ENCODE results near the gene LPCAT3. TPM values are rescaled to one million over a fixed set of nuclear protein-coding genes. Genes with fewer than 3 reads are reported as not detected.

Gene LPCAT3
- total RNA-seq, 1 experiment from 2014 or later, result 54.3 TPM

DNA sequence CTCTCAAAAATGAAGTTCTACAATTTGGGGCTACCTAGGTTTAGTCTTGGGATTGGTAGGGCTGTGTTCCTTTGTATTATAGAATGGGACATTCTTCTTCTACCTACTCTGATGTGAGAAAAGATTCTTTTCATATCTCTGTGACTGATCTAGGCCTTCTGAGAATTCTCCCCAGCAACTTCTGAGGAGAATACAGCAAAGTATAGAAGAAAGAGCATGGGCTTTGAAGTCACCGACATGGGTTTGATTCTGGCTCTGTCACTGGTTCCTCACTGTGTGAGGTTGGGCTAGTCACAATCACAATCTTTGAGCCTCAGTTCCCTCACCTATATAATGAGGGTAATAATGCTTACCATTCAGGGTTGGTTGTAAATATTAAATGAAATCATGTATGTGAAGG, 85.5 kb downstream of the LPCAT3 start:
- H3K27me3 ChIP-seq (ENCODE audit: control insufficient read depth, insufficient read depth, low read length), result no peaks in the 10 kb centered on the region
- peaks cover 3% of the 10 kb centered on the region for H3K36me3 ChIP-seq (ENCODE audit: control insufficient read depth, insufficient read depth, low read length)
- ATAC-seq (no peak), DNase-seq (ENCODE audit: low read depth, low spot score) (no peak)
- H3K4me3 ChIP-seq (ENCODE audit: low read depth in 2 of 2, low read length in 2 of 2), result no peak overlapping the region
- no peaks in the 10 kb centered on the region for H3K9me3 ChIP-seq (ENCODE audit: control insufficient read depth, insufficient read depth, low read depth, low read length)
- in situ Hi-C loops (cut with HindIII; ENCODE audit: low pct_unique_long_range_greater_than_20kb, low sequenced_read_pairs) (no loop called here), intact Hi-C loops (cut with micrococcal nuclease; ENCODE audit: unreplicated experiment) (no loop called here)
- ChIA-PET POLR2A (no interaction called here), CTCF (no interaction called here)
- no peak for TF ChIP-seq REST (IDR thresholded peaks at IDR 0.05; ENCODE audit: insufficient read depth in 1 of 2, low read depth in 2 of 2, low read length in 1 of 2)
- TF ChIP-seq POLR2AphosphoS5 (IDR thresholded peaks at IDR 0.05; ENCODE audit: low read depth, low read length), result no peak
- peak; percentile 74; the same call in 1 of the 2 replicates for TF ChIP-seq TCF7L2 (IDR thresholded peaks at IDR 0.05; ENCODE audit: low read depth, low read length)
- TF ChIP-seq SIN3A (IDR thresholded peaks at IDR 0.05; ENCODE audit: borderline replicate concordance, insufficient read depth, low read depth, low read length), result no peak
- no peak for TF ChIP-seq CTCF (IDR thresholded peaks at IDR 0.05)
- BruUV-seq (replicated peaks), result TSS peak; percentile 26
- peaks cover 31% of the 10 kb centered on the region for H3K4me1 ChIP-seq (ENCODE audit: control insufficient read depth, insufficient read depth, low read length)
- H3K27ac ChIP-seq (ENCODE audit: low read length), result peak overlapping the region; percentile 44; the same call in 1 of the 2 replicates

GRCh38 chr12:6929466-6930452, 88.5 kb downstream of the LPCAT3 start:
- TF ChIP-seq CTCF (IDR thresholded peaks at IDR 0.05) (no peak), TCF7L2 (IDR thresholded peaks at IDR 0.05; ENCODE audit: low read depth, low read length) (no peak)
- DNase-seq (ENCODE audit: low read depth, low spot score), result no peak
- Histone ChIP-seq H3K27ac (ENCODE audit: low read length) (peak overlapping the region; percentile 95), H3K4me3 (ENCODE audit: low read depth in 2 of 2, low read length in 2 of 2) (peak overlapping the region; percentile 73 to 83), H3K4me1 (ENCODE audit: control insufficient read depth, insufficient read depth, low read length) (peaks cover 49% of the 10 kb centered on the region), H3K9me3 (ENCODE audit: control insufficient read depth, insufficient read depth, low read depth, low read length) (no peaks in the 10 kb centered on the region), H3K27me3 (ENCODE audit: control insufficient read depth, insufficient read depth, low read length) (no peaks in the 10 kb centered on the region), H3K36me3 (ENCODE audit: control insufficient read depth, insufficient read depth, low read length) (peaks cover 3% of the 10 kb centered on the region)
- no TSS peak for BruUV-seq (replicated peaks)
- intact Hi-C loops (cut with micrococcal nuclease; ENCODE audit: unreplicated experiment), result no loop called here
- ATAC-seq, result no peak
- CTCF ChIA-PET, result interaction anchor here (0.6 kb wide), 1 partner anchor 59 kb away, joined by 4 read pairs; no protein-coding TSS in a partner anchor
- in situ Hi-C loops (cut with HindIII; ENCODE audit: low pct_unique_long_range_greater_than_20kb, low sequenced_read_pairs), result no loop called here
- POLR2A ChIA-PET, result interaction anchor here (0.5 kb wide), 1 partner anchor 59 kb away, joined by 3 read pairs; no protein-coding TSS in a partner anchor

Data from Panc1 (cell line).